Measurements from ENCODE around the gene AZGP1.
"Not testable (repeated sequence)": the region's sequence is repeated elsewhere in the genome, so short reads cannot be mapped to it uniquely, and the experiment has no call there.

The AZGP1 gene

DNA sequence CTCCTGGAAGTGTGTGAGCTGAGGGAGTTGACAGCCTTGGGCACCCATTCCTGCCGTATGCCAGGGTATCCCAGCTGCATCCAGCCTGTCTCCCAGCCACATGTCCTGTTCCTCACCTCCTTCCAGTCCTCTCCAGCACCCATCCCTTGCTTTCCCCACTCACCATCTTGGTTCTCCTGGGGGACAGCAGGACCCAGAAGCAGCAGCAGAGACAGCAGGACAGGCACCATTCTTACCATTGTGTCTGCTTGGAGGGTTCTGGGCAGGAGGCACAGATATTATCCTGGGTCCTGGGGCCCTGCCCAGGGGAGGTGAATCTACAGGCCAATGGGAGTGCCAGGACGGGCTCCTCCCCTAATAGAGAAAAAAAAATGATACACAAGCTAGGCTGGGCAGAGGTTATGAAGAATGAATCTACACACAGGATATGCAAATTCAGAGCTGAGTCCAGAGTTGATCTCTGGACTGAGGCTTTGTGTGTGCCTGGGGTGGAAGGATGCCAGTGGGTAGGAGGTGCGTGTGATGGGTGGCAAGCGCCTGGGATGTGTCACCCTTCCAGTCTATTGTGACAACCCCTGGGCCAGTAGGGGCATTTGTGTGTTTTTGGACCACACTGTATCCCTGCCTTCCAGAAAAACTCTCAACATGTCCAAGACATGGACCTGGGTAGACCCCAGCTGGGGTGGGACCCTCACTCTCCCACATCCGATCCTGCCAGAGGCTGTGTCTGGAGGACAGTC is at the start of gene AZGP1:
TSS of gene AZGP1 (minus strand) at position 250 of the 740 bp plus-strand sequence. CDS start at position 239, 11 bp downstream.
- DNase-seq, result no peak

- no peak for DNase-seq
Observed at GRCh38 chr7:100024020-100024619, 48.3 kb upstream of the AZGP1 start.

DNA sequence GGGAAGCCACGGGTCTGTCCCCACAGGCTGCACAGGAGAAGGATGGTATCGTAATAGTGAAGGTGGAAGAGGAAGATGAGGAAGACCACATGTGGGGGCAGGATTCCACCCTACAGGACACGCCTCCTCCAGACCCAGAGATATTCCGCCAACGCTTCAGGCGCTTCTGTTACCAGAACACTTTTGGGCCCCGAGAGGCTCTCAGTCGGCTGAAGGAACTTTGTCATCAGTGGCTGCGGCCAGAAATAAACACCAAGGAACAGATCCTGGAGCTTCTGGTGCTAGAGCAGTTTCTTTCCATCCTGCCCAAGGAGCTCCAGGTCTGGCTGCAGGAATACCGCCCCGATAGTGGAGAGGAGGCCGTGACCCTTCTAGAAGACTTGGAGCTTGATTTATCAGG is 47.7 kb upstream of the AZGP1 start:
- no peak for DNase-seq

DNA sequence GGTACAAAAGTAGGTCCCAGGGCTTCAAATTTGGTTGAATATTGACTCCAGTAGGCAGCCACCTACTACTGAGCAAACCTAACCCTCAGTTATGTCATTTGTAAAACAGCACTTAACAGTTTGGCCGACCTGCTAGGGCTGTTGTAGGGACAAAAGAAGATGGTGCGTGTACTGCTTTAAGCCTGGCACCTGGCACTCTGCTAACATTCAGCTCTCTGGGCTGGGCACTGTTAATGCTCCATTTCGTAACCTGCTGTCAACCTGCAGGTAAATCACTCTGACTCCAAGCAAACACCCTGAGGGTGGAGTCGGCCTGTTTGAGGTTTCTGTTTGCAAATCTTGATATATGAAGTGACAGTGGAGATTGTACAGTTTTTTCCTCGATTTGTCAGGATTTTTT is 46.8 kb upstream of the AZGP1 start:
- DNase-seq, result no peak

DNA sequence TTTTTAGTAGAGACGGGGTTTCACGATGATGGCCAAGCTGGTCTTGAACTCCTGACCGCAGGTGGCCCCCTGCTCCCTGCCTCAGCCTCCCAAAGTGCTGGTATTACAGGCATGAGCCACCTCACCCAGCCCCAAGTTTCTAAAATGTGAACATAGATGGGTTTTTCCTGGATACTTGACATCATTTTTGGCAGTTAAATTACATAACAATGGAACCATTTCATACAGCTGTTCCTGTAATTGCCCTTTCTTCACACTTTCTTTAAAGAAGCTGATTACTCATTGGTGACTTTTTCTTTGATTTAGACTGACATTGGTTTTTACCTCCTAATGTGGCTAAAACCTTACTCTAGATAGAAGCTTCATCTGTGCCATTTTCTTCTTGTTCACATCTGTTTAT is 45.5 kb upstream of the AZGP1 start:
- no peak for DNase-seq

DNA sequence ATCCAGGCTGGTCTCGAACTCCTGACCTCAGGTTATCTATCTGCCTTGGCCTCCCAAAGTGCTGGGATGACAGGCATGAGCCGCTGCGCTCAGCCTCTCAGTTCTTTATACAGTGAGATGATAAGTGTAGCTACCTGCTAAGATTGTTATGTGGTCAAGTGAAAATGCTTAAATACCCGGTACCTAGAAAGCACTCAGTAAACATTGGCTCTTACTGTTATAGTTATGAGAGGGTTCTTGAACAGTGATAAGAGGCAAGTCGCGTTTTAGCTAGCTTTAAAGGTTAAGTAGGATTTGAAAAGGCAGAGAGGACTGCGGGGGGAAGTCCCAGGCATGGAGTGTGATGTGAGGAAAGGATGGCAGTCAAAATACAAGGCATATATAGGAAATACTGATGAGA is 44.1 kb upstream of the AZGP1 start:
- no peak for DNase-seq

DNA sequence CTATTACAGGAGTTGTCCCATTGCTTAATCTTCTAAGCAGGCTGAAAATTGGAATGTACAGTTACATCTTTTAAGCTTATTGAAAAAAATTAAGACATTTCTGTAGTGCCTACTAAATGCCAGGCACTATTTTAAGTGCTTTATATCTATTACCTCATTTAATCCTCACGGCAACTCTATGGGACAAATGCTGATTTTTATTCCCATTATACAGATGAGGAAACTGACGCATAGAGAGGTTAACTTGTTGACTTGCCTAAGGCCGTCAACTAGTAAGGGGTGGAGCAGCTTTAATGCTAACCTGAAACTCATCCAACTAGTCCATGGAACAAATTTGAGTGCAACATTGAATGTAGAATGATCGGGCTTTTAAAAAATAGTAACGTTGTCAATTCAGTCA is 42.0 kb upstream of the AZGP1 start:
- no peak for DNase-seq

GRCh38 chr7:100017300-100017699 is 41.5 kb upstream of the AZGP1 start:
- DNase-seq, result no peak

DNA sequence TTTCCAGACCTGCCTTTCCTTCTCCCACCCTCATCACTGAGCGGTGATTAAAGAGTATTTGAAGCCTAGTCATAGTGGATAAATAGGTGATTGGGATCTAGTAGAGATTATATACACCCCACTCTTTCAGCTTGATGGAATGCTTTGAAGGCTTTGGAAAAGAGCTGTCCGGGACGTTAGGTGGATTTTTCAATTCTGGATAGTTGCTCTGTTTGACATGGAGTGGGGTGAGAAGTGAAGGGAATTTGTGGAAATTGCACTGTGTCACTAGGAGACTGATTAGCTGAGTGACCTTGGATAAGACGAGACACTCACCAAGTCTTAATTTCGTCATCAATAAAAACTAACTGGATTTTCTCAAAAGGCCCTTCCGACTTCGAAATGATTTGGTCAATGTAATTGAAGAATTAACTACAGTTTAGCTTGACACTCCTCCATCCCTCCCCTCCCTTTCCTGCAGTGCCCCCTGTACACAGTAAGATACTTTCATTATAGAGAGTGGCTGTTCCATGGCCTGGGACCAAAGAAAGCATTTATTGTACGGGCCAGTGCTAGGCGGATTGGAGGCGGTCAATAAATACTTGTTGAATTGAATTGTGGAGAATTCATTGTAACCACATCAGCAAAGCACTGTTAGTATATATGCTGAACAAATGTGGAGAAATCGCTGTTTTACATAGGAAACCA is 40.5 kb upstream of the AZGP1 start:
- DNase-seq, result no peak

DNA sequence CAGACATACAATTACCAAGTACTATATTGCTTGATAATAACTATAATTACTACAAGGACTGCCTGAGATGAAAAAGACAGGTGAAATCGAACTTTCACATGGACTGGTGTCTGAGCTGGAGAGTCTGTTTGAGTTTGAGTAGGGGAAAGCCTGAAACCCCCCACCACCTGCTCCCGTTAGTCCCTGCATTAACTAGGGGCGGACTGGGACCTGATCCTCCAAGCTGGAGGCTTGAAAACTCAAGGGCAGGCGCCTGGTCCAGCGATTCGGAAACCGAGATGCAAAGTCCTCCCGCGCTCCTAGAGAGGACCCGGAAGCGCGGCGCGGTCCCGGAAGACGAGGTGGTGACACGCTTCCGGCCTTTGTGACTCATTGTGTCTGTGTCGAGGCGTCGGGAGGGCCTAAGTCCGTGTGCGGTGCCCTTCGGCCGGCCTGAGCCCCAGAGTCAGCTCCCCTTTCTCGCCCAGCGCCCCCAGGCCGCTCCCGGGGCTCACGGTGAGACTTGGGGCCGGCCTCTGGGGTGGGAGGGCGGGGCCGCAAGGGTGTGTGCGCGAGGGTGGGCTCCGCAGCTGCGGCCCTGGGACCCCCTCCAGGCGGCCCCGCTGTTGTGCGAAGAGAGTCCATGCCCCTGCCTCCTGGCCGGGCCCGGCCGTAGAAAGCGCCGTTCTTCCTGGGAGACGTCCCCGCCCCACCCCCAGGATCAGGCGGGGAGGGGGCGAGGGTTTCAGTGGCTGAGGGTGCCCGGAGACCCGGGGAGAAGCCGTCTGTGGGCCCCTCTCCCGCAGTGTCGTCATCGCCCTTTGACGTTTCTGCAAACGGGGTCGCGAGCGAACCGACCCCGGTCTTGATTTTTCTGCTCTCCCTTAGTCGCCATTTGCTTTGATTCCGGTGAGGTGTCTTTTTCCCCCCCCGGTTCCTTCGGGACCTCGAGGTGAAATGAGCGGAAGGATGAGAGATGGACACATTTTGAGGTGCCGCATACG is 39.7 kb upstream of the AZGP1 start, which contains the start of gene ZKSCAN1:
TSS of gene ZKSCAN1 (plus strand) at position 365 of the 983 bp plus-strand sequence. CDS start 7,911 bp downstream, outside the sequence.
- DNase-seq, result peak; percentile 71

DNA sequence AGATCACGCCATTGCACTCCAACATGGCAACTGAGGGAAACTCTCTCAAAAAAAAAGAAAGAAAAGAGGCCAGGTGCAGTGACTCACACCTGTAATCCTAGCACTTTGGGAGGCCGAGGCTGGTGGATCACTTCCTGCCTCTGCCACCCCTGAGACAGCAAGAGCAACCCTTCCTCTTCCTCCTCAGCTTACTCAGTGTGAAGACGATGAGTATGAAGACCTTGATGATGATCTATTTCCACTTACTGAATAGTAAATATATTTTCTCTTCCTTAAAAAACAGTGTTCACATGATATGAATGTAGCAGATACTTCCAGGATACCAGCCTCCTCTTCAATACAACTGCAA is 37.5 kb upstream of the AZGP1 start:
- no peak for DNase-seq

- DNase-seq, result not testable (repeated sequence)
Observed at GRCh38 chr7:100012385-100013327, 36.8 kb upstream of the AZGP1 start.

DNA sequence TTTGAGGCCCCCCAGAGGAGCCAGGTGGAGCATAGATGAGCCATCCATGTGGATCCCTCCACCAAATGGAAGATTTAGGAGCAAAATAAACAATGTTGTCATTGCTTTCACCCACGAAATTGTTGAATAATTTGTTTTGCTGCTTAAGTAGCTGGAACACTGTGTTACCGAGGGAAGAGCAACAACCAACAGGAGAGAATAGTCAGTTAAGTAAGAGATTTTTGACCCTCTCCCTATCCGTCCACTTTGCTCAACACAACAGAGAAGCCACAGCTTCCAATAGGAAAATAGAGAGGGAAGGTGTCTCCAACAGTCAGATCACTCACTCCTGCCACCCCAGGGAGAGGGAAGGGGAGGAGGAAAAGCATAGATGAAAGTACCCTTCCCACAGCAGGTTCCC is 35.7 kb upstream of the AZGP1 start:
- DNase-seq, result no peak

DNA sequence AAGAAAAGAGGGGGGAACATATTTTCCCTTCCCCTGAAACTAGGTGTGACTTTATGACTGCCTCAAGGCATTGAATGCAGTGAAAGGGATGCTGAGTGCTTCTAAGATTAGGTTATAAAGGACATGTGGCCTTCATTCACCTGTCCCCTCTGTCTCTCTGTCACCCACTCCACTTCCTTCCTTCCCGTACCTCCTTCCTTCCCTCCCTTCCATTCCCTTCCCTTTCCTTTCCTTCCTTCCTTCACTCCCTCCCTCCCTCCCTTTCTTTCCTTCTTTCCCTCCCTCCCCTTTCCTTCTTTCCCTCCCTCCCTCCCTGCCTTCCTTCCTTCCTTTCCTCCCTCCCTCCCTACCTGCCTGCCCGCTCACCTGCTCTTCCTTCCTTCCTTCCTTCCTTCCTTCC is 35.1 kb upstream of the AZGP1 start:
- no peak for DNase-seq

DNA sequence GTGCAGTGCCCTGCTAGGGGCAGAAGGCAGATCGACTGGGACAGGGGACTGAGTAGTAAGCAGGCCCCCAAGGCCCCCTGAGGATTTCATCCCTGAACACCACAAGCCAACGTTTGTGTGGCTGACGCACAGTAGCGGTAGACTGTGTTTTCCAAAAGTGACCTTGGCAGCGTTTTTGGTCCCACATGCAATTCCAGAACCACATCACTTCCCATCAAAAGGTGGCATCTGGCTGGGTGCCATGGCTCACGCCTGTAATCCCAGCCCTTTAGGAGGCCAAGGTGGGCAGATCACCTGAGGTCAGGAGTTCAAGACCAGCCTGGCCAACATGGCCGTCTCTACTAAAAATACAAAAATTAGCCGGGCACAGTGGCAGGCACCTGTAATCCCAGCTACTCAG is 34.1 kb upstream of the AZGP1 start:
- not testable (repeated sequence) for DNase-seq

DNA sequence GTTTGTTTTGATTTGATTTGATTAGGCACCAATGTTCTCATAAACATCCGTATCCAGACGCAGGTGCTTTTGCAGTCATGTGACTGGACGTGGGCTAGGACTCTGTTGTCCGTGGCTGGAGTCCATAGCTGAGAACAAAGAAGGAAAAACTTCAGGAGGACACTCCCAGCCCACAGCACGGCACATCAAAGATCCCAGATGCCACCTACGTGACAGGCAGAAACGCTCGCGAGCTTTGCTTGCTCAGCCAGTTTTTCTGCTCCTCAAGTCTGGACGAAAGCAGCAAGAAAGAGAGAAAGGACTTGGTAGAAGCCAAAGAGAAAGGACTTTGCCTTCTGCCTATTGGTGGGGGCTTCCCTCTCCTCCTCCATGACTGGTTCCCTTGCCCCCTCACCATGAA is 32.7 kb upstream of the AZGP1 start:
- DNase-seq, result no peak

DNA sequence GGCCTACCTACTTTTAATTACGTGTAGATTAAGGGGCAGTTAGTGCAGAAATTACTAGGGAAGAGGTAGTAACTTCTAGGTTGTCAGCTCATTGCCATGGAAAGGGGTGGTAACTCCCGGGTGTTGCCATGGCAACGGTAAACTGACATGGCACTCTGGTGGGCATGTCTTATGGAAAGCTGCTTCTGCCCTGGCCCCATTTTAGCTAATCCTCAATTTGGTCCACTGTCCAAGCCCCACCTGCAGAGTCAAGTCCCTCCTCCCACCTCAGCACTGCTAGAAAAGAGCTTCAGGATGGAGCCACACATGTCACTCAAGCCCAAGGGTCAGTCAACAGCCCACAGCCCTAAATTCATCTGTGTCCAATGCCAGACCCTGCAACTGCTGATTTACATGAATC is 32.1 kb upstream of the AZGP1 start:
- DNase-seq, result no peak

GRCh38 chr7:100003711-100004661 is 28.2 kb upstream of the AZGP1 start:
- no peak for DNase-seq

DNA sequence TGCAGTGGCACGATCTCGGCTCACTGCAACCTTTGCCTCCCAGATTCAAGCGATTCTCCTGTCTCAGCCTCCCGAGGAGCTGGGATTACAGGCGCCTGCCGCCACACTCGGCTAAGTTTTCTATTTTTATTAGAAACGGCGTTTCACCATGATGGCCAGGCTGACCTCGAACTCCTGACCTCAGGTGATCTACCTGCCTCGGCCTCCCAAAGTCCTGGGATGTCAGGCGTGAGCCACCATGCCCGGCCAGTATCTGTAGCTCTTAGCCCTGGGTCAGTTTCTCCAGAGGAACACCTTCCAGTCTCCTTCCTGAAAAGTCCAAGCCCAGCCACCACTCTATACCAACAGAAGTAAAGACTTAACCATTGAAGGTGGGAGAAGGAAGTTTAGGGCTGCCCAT is 24.4 kb upstream of the AZGP1 start:
- no peak for DNase-seq

GRCh38 chr7:99997545-99998137 is 21.8 kb upstream of the AZGP1 start:
- DNase-seq, result peak; percentile 31

Data from activated T-cell treated with anti-CD3 and anti-CD28 coated beads for 4 hours (primary cell).